ENCODE results near the gene HES6.

HES6 gene

GRCh38 chr2:238273433-238273832, 33.6 kb upstream of the HES6 start:
- DNase-seq (ENCODE audit: low read depth), result peak; percentile 13

DNA sequence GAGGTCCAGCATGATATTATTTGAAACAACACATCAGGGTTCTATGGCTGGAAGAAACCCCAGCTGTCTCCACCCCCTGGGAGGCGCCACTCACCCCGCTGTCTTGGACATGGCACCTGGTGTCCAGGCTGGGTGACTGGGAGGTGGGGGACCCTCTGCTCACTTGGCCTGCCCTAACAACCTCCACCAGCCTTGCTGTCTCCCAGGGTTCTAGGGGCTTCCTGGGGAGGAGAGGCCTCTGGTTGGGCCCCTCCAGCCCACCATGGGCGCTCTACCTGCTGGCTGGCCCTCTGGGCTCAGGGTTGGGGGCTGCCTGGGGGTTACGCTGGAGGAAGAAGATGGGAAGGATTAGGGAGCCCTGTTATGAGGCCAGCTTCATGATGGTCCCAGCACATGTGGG, 32.3 kb upstream of the HES6 start:
- DNase-seq (ENCODE audit: low read depth), result no peak

DNA sequence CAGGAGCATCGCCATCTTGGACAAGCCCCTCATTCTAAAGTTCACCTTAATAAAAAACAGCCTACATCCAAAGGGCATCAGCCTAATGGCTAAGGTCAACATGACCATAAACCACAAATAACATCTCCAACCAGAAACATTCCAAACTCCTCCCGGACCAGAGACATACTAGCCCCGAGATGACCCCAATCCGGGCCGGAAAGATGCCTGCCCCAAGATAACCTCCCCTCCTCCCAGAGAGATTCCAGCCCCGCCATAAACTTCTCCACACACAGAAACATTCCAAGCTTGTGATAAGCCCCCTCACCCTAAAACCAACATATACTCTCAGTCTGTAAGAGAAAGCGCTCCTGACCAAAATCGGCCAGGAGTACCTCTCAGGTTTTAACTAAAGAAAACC, 31.8 kb upstream of the HES6 start:
- peak; percentile 50 for DNase-seq (ENCODE audit: low read depth)

DNA sequence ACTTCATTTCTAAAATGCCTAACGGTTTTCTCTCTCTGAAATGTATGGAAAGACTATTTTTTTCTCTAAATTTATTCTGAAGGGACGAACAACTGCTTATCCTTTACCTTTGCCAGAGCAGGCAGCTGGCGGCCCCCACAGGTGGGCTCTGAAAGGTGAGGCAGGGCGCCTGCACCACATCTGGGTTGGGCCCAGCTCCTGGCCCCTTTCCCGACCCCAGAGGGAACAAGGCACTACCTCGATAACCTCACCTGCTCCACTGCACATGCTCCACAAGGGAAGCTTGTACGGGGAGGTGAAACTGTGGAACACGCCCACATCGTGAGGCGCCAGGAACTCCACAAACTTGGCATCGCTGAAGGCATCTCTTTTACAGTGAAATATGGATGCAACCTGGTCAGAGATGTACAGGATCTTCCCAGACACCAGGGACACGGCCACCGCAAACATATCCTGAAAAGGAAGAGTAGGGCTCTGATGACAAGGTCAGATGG, 31.3 kb upstream of the HES6 start:
- peak; percentile 7 for DNase-seq (ENCODE audit: low read depth)

GRCh38 chr2:238270606-238271005, 30.8 kb upstream of the HES6 start:
- no peak for DNase-seq (ENCODE audit: low read depth)

DNA sequence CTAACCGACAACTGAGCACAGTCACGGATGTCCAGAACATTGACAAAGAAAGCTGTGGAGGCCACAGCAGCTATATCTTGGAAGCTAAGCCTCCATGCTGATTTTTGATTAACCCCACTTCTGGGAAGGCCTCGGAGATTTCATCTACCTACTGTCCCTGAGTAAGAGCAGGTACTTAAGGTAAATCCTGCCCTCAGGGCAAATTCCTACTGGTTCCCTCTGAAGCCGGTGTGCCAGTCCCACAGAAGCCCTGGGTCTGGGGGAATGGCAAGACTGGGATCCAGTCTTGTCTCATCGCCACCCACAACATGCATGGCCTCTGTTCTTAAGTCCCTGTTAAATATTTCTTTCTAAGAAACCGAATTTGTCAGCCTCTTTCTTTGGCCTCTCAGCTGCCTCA, 29.9 kb upstream of the HES6 start:
- no peak for DNase-seq (ENCODE audit: low read depth)

DNA sequence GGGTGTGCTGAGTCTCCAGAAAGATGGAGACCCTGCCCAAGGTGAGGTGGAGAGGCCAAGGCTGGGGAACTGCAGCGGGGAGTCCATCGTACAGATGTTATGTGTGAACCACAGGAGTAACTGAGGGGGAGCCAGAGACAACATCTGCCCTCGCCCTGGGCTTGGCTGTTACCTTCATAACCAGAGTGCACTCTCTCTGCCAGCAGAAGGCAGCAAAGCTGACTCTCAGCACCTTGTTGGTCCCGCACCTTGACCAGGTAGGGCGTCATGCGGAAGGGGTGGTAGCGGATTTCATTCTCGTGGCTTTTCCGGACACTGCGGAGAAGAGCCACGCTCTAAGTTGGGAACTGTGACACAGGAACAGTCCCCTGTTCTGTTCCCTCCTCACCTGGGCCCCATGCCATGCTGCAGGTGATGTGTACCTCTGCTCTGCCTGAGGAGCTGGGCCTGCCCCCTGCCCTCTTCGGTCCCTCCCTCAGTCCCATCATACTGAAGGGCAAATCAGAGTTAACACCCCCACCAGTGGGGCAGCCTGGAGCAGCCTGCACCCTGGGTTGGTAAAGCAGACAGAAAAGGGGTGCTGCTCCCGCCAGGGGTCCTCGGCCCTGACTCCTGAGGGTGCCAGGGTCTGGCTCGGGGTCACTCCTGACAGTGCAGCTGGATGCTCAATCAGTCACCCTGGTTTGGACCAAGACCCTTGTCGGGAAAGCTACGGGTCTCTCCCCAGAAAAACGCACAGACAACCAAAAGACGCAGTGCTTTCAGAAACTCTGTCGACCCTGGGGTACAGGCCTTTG, 28.2 kb upstream of the HES6 start:
- no peak for DNase-seq (ENCODE audit: low read depth)

GRCh38 chr2:238267341-238267710, 27.5 kb upstream of the HES6 start:
- peak; percentile 4 for DNase-seq (ENCODE audit: low read depth)

GRCh38 chr2:238265605-238266004, 25.8 kb upstream of the HES6 start:
- no peak for DNase-seq (ENCODE audit: low read depth)

- DNase-seq (ENCODE audit: low read depth), result no peak
Observed at GRCh38 chr2:238264072-238264460, 24.2 kb upstream of the HES6 start.

DNA sequence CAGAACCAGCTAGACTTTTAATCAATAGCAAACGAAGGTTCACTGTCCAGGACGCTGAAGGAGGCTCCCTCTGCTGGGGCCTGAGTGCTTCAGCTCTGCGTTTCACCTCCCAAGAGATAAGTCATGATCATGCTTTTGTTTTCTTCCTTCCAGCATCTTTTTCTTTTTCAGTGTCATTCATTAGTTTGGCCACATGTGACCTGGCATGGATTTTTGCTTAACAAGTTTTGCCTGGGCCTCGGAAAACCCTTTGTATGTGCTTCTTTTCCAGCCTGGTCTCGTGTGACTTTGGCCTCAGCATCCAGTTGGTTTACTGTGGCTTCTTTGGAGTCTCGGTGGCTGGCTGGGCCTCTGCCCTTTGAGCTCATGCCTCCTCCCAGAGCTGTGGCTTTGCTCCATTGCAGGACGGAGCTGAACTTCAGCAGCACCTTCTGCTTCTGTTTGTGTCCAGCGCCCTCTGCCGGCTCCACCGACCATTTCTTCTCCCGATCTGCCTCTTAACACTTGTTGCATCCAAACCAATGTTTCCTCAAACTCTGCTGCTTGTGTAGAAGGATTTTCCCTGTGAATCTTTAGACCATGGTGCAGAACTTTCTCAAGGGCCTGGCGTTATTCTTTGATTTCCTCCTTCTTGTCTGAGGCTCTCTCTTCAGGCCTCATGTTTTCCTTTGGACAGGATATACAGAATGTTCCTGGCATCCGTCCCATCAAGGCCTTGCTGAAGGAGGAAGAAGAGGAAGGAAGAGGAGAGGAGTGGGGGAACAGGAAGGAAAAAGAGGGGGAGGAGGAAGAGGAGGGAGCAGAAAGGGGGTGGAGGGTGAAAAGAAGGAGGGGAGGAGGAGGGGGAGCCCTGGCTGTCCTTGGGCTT, 23.6 kb upstream of the HES6 start:
- peak; percentile 89 for DNase-seq (ENCODE audit: low read depth)

- no peak for DNase-seq (ENCODE audit: low read depth)
Observed at GRCh38 chr2:238262496-238263122, 22.8 kb upstream of the HES6 start.

- DNase-seq (ENCODE audit: low read depth), result no peak
Observed at GRCh38 chr2:238261718-238262375, 22.0 kb upstream of the HES6 start.

GRCh38 chr2:238260883-238261282, 21.0 kb upstream of the HES6 start:
- DNase-seq (ENCODE audit: low read depth), result no peak

DNA sequence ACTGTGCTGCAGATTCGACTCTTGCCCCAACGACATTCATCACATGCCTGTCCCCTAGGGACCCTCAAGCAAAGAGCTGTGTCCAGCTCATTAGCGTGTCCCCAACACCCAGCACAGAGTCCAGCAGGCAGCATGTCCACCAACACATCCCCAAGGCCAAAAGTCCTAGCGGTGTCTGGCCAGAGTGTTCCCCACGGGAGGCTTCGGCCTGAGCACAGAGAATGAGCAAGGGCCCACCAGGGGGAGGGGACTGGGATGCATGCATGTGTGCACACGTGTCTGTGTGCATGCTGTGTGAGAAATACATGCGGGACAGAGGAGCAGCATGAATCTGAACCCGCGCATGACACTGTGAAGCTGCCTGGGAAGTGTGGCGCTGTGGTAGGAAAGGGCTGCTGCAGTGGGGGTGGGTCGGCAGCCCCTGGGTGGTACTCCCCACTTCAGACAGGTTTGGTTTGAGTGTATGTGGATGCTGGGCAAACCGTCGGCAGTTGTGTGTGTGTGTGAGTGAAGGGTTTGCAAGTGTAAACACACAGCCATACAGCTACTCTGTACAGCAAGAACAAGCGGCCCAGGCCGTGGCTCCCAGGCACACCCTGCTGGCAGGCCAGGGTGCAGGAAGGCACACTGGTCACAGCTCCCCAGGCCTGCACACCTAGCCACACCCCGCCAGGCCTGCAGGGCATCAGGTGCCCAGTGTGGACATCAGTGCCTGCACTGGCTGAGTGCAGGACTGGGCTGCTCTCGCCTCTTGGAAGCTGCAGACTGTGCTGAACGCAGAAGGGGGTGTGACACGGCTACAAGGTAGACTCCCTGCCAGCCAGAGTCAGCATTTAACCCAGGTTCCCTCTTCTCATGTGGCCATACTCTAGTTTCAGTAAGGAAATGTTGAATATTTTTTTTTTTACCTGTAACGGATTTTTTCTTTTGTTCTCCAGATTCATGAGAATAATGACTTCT, 19.5 kb upstream of the HES6 start:
- no peak for DNase-seq (ENCODE audit: low read depth)

- DNase-seq (ENCODE audit: low read depth), result no peak
Observed at GRCh38 chr2:238257786-238258700, 18.2 kb upstream of the HES6 start.

GRCh38 chr2:238256594-238257104, 16.8 kb upstream of the HES6 start:
- peak; percentile 86 for DNase-seq (ENCODE audit: low read depth)

- no peak for DNase-seq (ENCODE audit: low read depth)
Observed at GRCh38 chr2:238256111-238256510, 16.3 kb upstream of the HES6 start.

- DNase-seq (ENCODE audit: low read depth), result no peak
Observed at GRCh38 chr2:238255636-238256035, 15.8 kb upstream of the HES6 start.

GRCh38 chr2:238255151-238255551, 15.3 kb upstream of the HES6 start:
- DNase-seq (ENCODE audit: low read depth), result no peak
